PC-9 (cell line): ENCODE measurements around the gene TBCB.

ENCODE experiments used
- CTCF ChIP-seq: fragments of 200-600 bp; sonication (generic); conservative IDR thresholded peaks from 2 replicates; pipeline ENCODE4 v1.6.1; 2017; ENCODE audit warnings: mixed run types, antibody characterized with exemption, mild to moderate bottlenecking, moderate library complexity
- EZH2 ChIP-seq: fragments of 200-600 bp; sonication (generic); IDR thresholded peaks from 2 replicates; pipeline ENCODE4 v1.8.0; 2017; ENCODE audit warnings: antibody characterized with exemption, low read depth

GRCh38 chr19:36093146-36093662 is 22.1 kb upstream of the TBCB start:
- TF ChIP-seq CTCF (no peak), EZH2 (no peak)
